MM.1S (cell line): Measurements from ENCODE around the gene TTC16.

Experiments used
- EZH2 ChIP-seq: fragments of 300-600 bp; sonication (generic); optimal IDR thresholded peaks from 2 replicates; pipeline ENCODE3; 2017; ENCODE audit warnings: low read depth, mild to moderate bottlenecking, antibody characterized with exemption, low read length, mixed read lengths
- TF ChIP-seq, protein P1 (sequence below): fragments of 300-600 bp; sonication (generic); IDR thresholded peaks from 2 replicates; pipeline ENCODE4 v1.5.1; 2016; ENCODE audit warnings: antibody characterized with exemption, low read length, mixed read lengths

DNA sequence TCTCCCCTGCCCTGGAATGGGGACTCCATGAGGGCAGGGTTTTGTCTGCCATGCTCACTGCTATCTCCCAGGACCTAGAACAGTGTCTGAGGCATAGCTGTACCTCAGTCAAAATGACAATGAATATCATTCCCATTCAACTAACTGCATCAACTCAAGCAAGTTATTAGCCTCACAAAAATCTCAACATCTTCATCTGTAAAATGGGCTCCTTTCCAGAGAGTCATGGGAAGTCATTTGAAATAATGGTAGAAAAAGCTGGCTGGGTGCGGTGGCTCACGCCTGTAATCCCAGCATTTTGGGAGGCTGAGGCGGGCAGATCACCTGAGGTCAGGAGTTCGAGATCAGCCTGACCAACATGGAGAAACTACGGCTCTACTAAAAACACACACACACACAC is 53.2 kb downstream of the TTC16 start:
- TF ChIP-seq EZH2, result no peak
- TF ChIP-seq, protein P1, sequence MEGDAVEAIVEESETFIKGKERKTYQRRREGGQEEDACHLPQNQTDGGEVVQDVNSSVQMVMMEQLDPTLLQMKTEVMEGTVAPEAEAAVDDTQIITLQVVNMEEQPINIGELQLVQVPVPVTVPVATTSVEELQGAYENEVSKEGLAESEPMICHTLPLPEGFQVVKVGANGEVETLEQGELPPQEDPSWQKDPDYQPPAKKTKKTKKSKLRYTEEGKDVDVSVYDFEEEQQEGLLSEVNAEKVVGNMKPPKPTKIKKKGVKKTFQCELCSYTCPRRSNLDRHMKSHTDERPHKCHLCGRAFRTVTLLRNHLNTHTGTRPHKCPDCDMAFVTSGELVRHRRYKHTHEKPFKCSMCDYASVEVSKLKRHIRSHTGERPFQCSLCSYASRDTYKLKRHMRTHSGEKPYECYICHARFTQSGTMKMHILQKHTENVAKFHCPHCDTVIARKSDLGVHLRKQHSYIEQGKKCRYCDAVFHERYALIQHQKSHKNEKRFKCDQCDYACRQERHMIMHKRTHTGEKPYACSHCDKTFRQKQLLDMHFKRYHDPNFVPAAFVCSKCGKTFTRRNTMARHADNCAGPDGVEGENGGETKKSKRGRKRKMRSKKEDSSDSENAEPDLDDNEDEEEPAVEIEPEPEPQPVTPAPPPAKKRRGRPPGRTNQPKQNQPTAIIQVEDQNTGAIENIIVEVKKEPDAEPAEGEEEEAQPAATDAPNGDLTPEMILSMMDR, result no peak
